GM23338 (cell line): Measurements from ENCODE around the gene NAPSA. TPM values are rescaled to one million over a fixed set of nuclear protein-coding genes. Genes with fewer than 3 reads are reported as not detected.

Source experiments
- ATAC-seq: fragments of 200-7000 bp; cut with Tn5 transposase; 3 replicates; pipeline ENCODE4 v1.9.1; 2020
- DNase-seq: peaks from one replicate; pipeline ENCODE4 v3.0.0-alpha.2; 2015; ENCODE audit warnings: low spot score
- H2AFZ ChIP-seq: fragments of 200-600 bp; sonication (generic); 2 replicates; pipeline ENCODE4 v1.8.0; 2016; ENCODE audit warnings: antibody characterized with exemption, mild to moderate bottlenecking, moderate library complexity
- H3F3A ChIP-seq: fragments of 200-600 bp; sonication (generic); replicated peaks from 2 replicates; pipeline ENCODE4 v1.8.0; 2017; ENCODE audit warnings: antibody characterized with exemption, mixed run types, low read depth
- H3K27ac ChIP-seq: fragments of 200-600 bp; sonication (generic); 2 replicates; pipeline ENCODE4 v1.6.1; 2016; ENCODE audit warnings: low read depth
- H3K27me3 ChIP-seq: fragments of 200-600 bp; sonication (generic); 2 replicates; pipeline ENCODE4 v1.8.0; 2016; ENCODE audit warnings: mild to moderate bottlenecking, mixed run types, moderate library complexity; ENCODE audit not compliant: insufficient read depth
- H3K36me3 ChIP-seq: fragments of 200-600 bp; sonication (generic); 2 replicates; pipeline ENCODE4 v1.8.0; 2016; ENCODE audit warnings: mild to moderate bottlenecking; ENCODE audit not compliant: insufficient read depth
- H3K4me1 ChIP-seq: fragments of 200-600 bp; sonication (generic); 2 replicates; pipeline ENCODE4 v1.8.0; 2016; ENCODE audit warnings: mild to moderate bottlenecking, moderate library complexity; ENCODE audit not compliant: insufficient read depth
- H3K4me2 ChIP-seq: fragments of 200-600 bp; sonication (generic); 2 replicates; pipeline ENCODE4 v1.7.1; 2017; ENCODE audit warnings: mixed run types
- H3K4me3 ChIP-seq: fragments of 200-600 bp; sonication (generic); 2 replicates; pipeline ENCODE4 v1.6.1; 2016; ENCODE audit warnings: mixed run types
- H3K79me2 ChIP-seq: fragments of 200-600 bp; sonication (generic); replicated peaks from 2 replicates; pipeline ENCODE4 v1.8.0; 2017; ENCODE audit warnings: mild to moderate bottlenecking; ENCODE audit not compliant: insufficient read depth
- H3K9me2 ChIP-seq: fragments of 200-600 bp; sonication (generic); 2 replicates; pipeline ENCODE4 v1.8.0; 2017; ENCODE audit not compliant: insufficient read depth
- H4K20me1 ChIP-seq: fragments of 200-600 bp; sonication (generic); replicated peaks from 2 replicates; pipeline ENCODE4 v1.8.0; 2017; ENCODE audit warnings: mild to moderate bottlenecking; ENCODE audit not compliant: insufficient read depth
- H3K27ac Mint-ChIP-seq: 2 replicates; pipeline ENCODE4 v1.8.0; 2020; ENCODE audit warnings: inconsistent platforms, mild to moderate bottlenecking, moderate library complexity, mixed read lengths
- H3K27me3 Mint-ChIP-seq: 3 replicates; pipeline ENCODE4 v1.8.0; 2022; ENCODE audit warnings: low read depth, mild to moderate bottlenecking, moderate library complexity, mixed read lengths, inconsistent platforms; ENCODE audit not compliant: insufficient read depth, poor library complexity
- H3K36me3 Mint-ChIP-seq: 3 replicates; pipeline ENCODE4 v1.8.0; 2021; ENCODE audit warnings: low read depth, mild to moderate bottlenecking, inconsistent platforms, moderate library complexity, mixed read lengths
- H3K4me1 Mint-ChIP-seq: 3 replicates; pipeline ENCODE4 v1.8.0; 2020; ENCODE audit warnings: mild to moderate bottlenecking, inconsistent platforms, mixed read lengths
- H3K4me3 Mint-ChIP-seq: 3 replicates; pipeline ENCODE4 v1.8.0; 2021; ENCODE audit warnings: moderate library complexity, mild to moderate bottlenecking, inconsistent platforms, mixed read lengths
- H3K9me3 Mint-ChIP-seq: 3 replicates; pipeline ENCODE4 v1.8.0; 2020; ENCODE audit warnings: moderate library complexity, mild to moderate bottlenecking, inconsistent platforms, mixed read lengths
- CREB1 ChIP-seq: fragments of 250-450 bp; sonication (Bioruptor Pico); IDR thresholded peaks from 2 replicates; pipeline ENCODE4 v1.5.0; 2020; ENCODE audit warnings: low read depth, mild to moderate bottlenecking, moderate library complexity
- CTCF ChIP-seq, 2 experiments: fragments of 200-600 bp in 1 of 2; sonication (generic) in 1 of 2; conservative IDR thresholded peaks; 2 replicates each; pipeline versions ENCODE4 v1.5.1 to v1.6.1; 2016 to 2017; ENCODE audit warnings: antibody characterized with exemption in 2 of 2, low read depth in 2 of 2, mild to moderate bottlenecking in 2 of 2, moderate library complexity in 1 of 2
- ETS1 ChIP-seq: IDR thresholded peaks from 2 replicates; pipeline ENCODE4 v1.6.1; 2016; ENCODE audit warnings: antibody characterized with exemption
- EZH2 ChIP-seq: fragments of 200-600 bp; sonication (generic); IDR thresholded peaks from one replicate; pipeline ENCODE4 v1.8.0; 2017; ENCODE audit warnings: antibody characterized with exemption, mild to moderate bottlenecking, low read depth; ENCODE audit not compliant: unreplicated experiment
- EZH2phosphoT487 ChIP-seq: fragments of 200-600 bp; sonication (generic); IDR thresholded peaks from one replicate; pipeline ENCODE4 v1.8.1; 2018; ENCODE audit warnings: antibody characterized with exemption; ENCODE audit not compliant: unreplicated experiment
- JUNB ChIP-seq: IDR thresholded peaks from one replicate; pipeline ENCODE4 v1.6.1; 2016; ENCODE audit warnings: antibody characterized with exemption; ENCODE audit not compliant: unreplicated experiment
- NANOG ChIP-seq: IDR thresholded peaks from 2 replicates; pipeline ENCODE4 v1.6.1; 2016; ENCODE audit warnings: antibody characterized with exemption, borderline replicate concordance
- POLR2AphosphoS5 ChIP-seq: IDR thresholded peaks from 2 replicates; pipeline ENCODE4 v1.6.1; 2016; ENCODE audit warnings: antibody characterized with exemption, low read depth
- REST ChIP-seq: IDR thresholded peaks from one replicate; pipeline ENCODE4 v1.6.1; 2018; ENCODE audit warnings: antibody characterized with exemption; ENCODE audit not compliant: unreplicated experiment
- STAT1 ChIP-seq: IDR thresholded peaks from one replicate; pipeline ENCODE4 v1.6.1; 2016; ENCODE audit warnings: antibody characterized with exemption; ENCODE audit not compliant: unreplicated experiment
- ZNF114 ChIP-seq: fragments of 250-450 bp; sonication (Bioruptor Pico); IDR thresholded peaks from 2 replicates; pipeline ENCODE4 v1.5.0; 2020; ENCODE audit warnings: mild to moderate bottlenecking, moderate library complexity
- ZNF331 ChIP-seq: fragments of 250-450 bp; sonication (Bioruptor Pico); IDR thresholded peaks from 2 replicates; pipeline ENCODE4 v1.5.0; 2020; ENCODE audit warnings: low read depth, mild to moderate bottlenecking, moderate library complexity
- ZNF462 ChIP-seq: fragments of 250-450 bp; sonication (Bioruptor Pico); IDR thresholded peaks from 2 replicates; pipeline ENCODE4 v1.5.0; 2020; ENCODE audit warnings: mild to moderate bottlenecking, moderate library complexity
- polyA plus RNA-seq: library from polyadenylated mRNA; unstranded; fragments of >200 nt; fragmentation: Nextera tagmentation; extraction: Ambion mirVana; gene quantifications from 2 replicates; pipeline ENCODE4 v1.2.1, GENCODE V29; 2016
- total RNA-seq: library from RNA; depleted of rRNA; stranded (reverse); fragments of >200 nt; shearing (Covaris generic); gene quantifications from 2 replicates; pipeline ENCODE4 v1.2.3, GENCODE V29; 2014

Gene NAPSA
- total and polyA plus RNA-seq, 2 experiments from 2014 or later, result 0.14 to 0.99 TPM

GRCh38 chr19:50318438-50318837 is 47.0 kb downstream of the NAPSA start:
- TF ChIP-seq EZH2 (no peak), ZNF462 (no peak), ETS1 (no peak), JUNB (no peak), STAT1 (no peak), NANOG (no peak), CREB1 (no peak), EZH2phosphoT487 (no peak), ZNF331 (no peak), ZNF114 (no peak), CTCF (conservative IDR thresholded peaks at IDR 0.05; ENCODE audit: low read depth in 2 of 2) (no peak), POLR2AphosphoS5 (no peak), REST (no peak)
- no peaks in the 10 kb centered on the region for H3K9me2 ChIP-seq
- no peak overlapping the region for H2AFZ ChIP-seq
- H3K4me1 ChIP-seq, result peaks cover 5% of the 10 kb centered on the region
- DNase-seq, result no peak
- H3K4me2 ChIP-seq, result no peak overlapping the region
- Mint-ChIP-seq H3K4me1 (no peaks in the 10 kb centered on the region), H3K4me3 (no peak overlapping the region), H3K36me3 (peaks cover 51% of the 10 kb centered on the region), H3K9me3 (peaks cover 86% of the 10 kb centered on the region), H3K27me3 (peaks cover 12% of the 10 kb centered on the region), H3K27ac (no peak overlapping the region)
- no peaks in the 10 kb centered on the region for H3K79me2 ChIP-seq
- ATAC-seq, result no peak
- H3K27me3 ChIP-seq, result no peaks in the 10 kb centered on the region
- no peaks in the 10 kb centered on the region for H4K20me1 ChIP-seq
- H3K27ac ChIP-seq, result no peak overlapping the region
- peaks cover 21% of the 10 kb centered on the region for H3F3A ChIP-seq
- H3K4me3 ChIP-seq, result no peak overlapping the region
- no peaks in the 10 kb centered on the region; the same call in 1 of the 2 replicates for H3K36me3 ChIP-seq
